ENCODE results near the gene TMPRSS9.

DNA sequence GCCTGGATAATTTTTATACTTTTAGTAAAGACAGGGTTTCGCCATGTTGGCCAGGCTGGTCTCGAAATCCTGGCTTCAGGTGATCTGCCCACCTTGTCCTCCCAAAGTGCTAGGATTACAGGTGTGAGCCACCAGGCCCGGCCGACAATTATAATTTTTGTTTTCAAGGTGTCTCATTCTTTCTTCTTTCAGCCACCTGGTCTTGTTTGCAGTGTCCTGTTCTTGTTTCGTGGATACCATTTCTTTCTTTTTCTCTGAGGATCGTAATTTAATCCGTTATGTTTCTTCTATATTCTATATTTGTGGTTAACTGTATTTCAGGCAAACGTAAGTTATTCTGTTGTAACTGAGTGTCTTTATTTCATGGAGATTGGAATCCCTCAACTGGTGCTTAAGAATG, 51.6 kb downstream of the TMPRSS9 start:
- no peak for TF ChIP-seq CTCF (conservative IDR thresholded peaks at IDR 0.05; ENCODE audit: low read length)
- TF ChIP-seq EZH2phosphoT487 (IDR thresholded peaks at IDR 0.05; ENCODE audit: borderline replicate concordance): no peak
